ENCODE data around the gene S1PR2. TPM values are rescaled to one million over a fixed set of nuclear protein-coding genes. Genes with fewer than 3 reads are reported as not detected.

Gene S1PR2
- total and polyA plus RNA-seq, 5 donors from 2014 or later: 2.9 to 20.9 (median 3.5) TPM

DNA sequence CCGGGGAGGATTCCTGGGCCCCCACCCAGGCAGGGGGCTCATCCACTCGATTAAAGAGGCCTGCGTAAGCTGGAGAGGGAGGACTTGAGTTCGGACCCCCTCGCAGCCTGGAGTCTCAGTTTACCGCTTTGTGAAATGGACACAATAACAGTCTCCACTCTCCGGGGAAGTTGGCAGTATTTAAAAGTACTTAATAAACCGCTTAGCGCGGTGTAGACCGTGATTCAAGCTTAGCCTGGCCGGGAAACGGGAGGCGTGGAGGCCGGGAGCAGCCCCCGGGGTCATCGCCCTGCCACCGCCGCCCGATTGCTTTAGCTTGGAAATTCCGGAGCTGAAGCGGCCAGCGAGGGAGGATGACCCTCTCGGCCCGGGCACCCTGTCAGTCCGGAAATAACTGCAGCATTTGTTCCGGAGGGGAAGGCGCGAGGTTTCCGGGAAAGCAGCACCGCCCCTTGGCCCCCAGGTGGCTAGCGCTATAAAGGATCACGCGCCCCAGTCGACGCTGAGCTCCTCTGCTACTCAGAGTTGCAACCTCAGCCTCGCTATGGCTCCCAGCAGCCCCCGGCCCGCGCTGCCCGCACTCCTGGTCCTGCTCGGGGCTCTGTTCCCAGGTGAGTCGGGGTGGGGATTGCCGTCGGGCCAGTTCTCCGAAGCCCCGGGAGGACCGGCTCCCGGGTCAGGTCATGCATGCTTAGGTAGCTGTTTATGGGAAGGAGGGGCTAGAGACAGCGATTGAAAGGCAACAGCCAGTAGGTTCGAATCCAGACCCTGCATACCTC, 39.7 kb upstream of the S1PR2 start, which contains the start of gene ICAM1:
TSS of gene ICAM1 (plus strand) at position 505 of the 779 bp plus-strand sequence. CDS start at position 545, 40 bp downstream.
- Mint-ChIP-seq H3K27me3 (peaks cover 6% of the 10 kb centered on the region), H3K36me3 (peaks cover 4% of the 10 kb centered on the region), H3K4me1 (peaks cover 7 to 47% (median 24%) of the 10 kb centered on the region in 4 donors), H3K27ac (peak within 1 kb of the TSS; percentile 82 to 92 (median 90)), H3K4me3 (peak within 1 kb of the TSS; percentile 88 to 96 (median 92)), H3K9me3 (no peaks in the 10 kb centered on the region)
- H3K27ac ChIP-seq (ENCODE audit: insufficient read depth, low read length, poor library complexity, severe bottlenecking): peak within 1 kb of the TSS; percentile 92
- DNase-seq (peak; percentile 61 to 88 (median 67)), ATAC-seq (ENCODE audit: low read depth in 2 of 2) (peak; percentile 63 to 64)
- peak within 1 kb of the TSS; percentile 72 for H3K4me3 ChIP-seq (ENCODE audit: low read depth, low read length)
- H3K36me3 ChIP-seq (ENCODE audit: control insufficient read depth, insufficient read depth, low read length): peaks cover 2% of the 10 kb centered on the region
- H3K27me3 ChIP-seq (ENCODE audit: control insufficient read depth, insufficient read depth, low read length): no peaks in the 10 kb centered on the region
- H3K9me3 ChIP-seq (ENCODE audit: control insufficient read depth in 2 of 2, low read length in 2 of 2): no peaks in the 10 kb centered on the region
- H3K4me1 ChIP-seq (ENCODE audit: control insufficient read depth, insufficient read depth, low read length, poor library complexity, severe bottlenecking): peaks cover 29% of the 10 kb centered on the region

DNA sequence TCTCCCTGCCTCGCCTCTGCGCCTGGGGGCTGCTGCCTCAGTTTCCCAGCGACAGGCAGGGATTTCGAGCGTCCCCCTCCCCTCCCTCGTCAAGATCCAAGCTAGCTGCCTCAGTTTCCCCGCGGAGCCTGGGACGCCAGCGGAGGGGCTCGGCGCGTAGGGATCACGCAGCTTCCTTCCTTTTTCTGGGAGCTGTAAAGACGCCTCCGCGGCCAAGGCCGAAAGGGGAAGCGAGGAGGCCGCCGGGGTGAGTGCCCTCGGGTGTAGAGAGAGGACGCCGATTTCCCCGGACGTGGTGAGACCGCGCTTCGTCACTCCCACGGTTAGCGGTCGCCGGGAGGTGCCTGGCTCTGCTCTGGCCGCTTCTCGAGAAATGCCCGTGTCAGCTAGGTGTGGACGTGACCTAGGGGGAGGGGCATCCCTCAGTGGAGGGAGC, 39.1 kb upstream of the S1PR2 start:
- peak overlapping the region; percentile 92 for H3K27ac ChIP-seq (ENCODE audit: insufficient read depth, low read length, poor library complexity, severe bottlenecking)
- Mint-ChIP-seq H3K27ac (peak overlapping the region; percentile 82 to 92 (median 90)), H3K9me3 (no peaks in the 10 kb centered on the region)

DNA sequence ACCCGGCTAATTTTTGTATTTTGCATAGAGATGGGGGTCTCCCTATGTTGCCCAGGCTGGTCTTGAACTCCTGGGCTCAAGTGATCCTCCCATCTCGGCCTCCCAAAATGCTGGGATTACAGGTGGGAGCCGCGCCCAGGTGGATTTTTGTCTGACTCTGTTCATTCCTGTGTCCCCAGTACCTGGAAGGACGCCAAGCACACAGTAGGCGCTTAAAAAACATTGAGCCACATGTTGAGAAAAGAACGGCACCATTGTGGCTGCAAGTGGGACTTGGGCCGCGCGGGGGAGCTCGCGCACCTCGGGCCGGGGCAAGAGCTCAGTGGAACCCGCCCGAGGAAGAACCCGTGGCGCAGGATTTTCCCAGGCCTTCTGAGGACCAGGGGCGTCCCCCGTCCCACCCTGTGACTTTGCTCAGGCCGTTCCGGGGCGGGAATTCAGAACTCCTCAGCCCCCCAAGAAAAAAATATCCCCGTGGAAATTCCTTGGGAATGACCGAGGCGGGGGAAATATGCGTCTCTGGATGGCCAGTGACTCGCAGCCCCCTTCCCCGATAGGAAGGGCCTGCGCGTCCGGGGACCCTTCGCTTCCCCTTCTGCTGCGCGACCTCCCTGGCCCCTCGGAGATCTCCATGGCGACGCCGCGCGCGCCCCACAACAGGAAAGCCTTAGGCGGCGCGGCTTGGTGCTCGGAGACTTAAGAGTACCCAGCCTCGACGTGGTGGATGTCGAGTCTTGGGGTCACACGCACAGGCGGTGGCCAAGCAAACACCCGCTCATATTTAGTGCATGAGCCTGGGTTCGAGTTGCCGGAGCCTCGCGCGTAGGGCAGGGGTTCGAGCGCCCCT, 38.4 kb upstream of the S1PR2 start:
- Histone ChIP-seq H3K4me3 (ENCODE audit: low read depth, low read length) (peak overlapping the region; percentile 26), H3K4me1 (ENCODE audit: control insufficient read depth, insufficient read depth, low read length, poor library complexity, severe bottlenecking) (peaks cover 29% of the 10 kb centered on the region), H3K27me3 (ENCODE audit: control insufficient read depth, insufficient read depth, low read length) (no peaks in the 10 kb centered on the region), H3K9me3 (ENCODE audit: control insufficient read depth in 2 of 2, low read length in 2 of 2) (no peaks in the 10 kb centered on the region), H3K36me3 (ENCODE audit: control insufficient read depth, insufficient read depth, low read length) (no peaks in the 10 kb centered on the region), H3K27ac (ENCODE audit: insufficient read depth, low read length, poor library complexity, severe bottlenecking) (peak overlapping the region; percentile 92)
- DNase-seq: peak; percentile 75 to 86 (median 85)
- Mint-ChIP-seq H3K4me1 (peaks cover 6 to 41% (median 21%) of the 10 kb centered on the region in 4 donors), H3K36me3 (peaks cover under 1% of the 10 kb centered on the region), H3K27ac (peak overlapping the region; percentile 60 to 92 (median 90)), H3K9me3 (no peaks in the 10 kb centered on the region), H3K4me3 (peak overlapping the region; percentile 88 to 96 (median 92)), H3K27me3 (peaks cover 6% of the 10 kb centered on the region)
- ATAC-seq (ENCODE audit: low read depth in 2 of 2): peak; percentile 55 to 62

More for the DNA sequence above, 39.1 kb upstream of the S1PR2 start:
- DNase-seq: peak; percentile 49 to 77 (median 62)
- Mint-ChIP-seq H3K27me3 (peaks cover 6% of the 10 kb centered on the region), H3K4me3 (peak overlapping the region; percentile 88 to 96 (median 92)), H3K4me1 (peaks cover 7 to 47% (median 24%) of the 10 kb centered on the region in 4 donors), H3K36me3 (peaks cover 4% of the 10 kb centered on the region)
- Histone ChIP-seq H3K36me3 (ENCODE audit: control insufficient read depth, insufficient read depth, low read length) (peaks cover 2% of the 10 kb centered on the region), H3K4me1 (ENCODE audit: control insufficient read depth, insufficient read depth, low read length, poor library complexity, severe bottlenecking) (peaks cover 29% of the 10 kb centered on the region), H3K4me3 (ENCODE audit: low read depth, low read length) (peak overlapping the region; percentile 72), H3K27me3 (ENCODE audit: control insufficient read depth, insufficient read depth, low read length) (no peaks in the 10 kb centered on the region), H3K9me3 (ENCODE audit: control insufficient read depth in 2 of 2, low read length in 2 of 2) (no peaks in the 10 kb centered on the region)
- ATAC-seq (ENCODE audit: low read depth in 2 of 2): peak; percentile 41 to 54

DNA sequence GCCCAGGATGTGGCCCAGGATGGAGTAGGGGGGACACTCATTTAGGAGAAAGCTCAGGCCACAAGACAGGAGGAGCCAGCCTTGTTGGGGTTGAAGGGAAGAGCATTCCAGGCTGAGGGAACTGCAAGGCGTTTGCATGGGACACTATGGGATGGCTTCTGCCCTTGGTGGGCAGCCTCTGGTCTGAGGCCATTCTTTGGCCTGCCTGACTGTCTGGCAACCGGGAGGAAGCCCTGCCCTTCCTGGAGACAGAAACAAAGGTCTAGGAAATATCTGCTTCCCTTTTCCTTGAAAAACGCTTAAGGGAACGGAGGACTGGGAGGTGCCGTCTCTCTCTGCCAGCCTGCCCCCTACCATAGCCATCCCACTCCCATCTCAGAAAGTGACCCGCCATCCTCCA, 36.9 kb upstream of the S1PR2 start:
- H3K27me3 Mint-ChIP-seq: peaks cover 6% of the 10 kb centered on the region
- no peak for ATAC-seq (ENCODE audit: low read depth in 2 of 2)

DNA sequence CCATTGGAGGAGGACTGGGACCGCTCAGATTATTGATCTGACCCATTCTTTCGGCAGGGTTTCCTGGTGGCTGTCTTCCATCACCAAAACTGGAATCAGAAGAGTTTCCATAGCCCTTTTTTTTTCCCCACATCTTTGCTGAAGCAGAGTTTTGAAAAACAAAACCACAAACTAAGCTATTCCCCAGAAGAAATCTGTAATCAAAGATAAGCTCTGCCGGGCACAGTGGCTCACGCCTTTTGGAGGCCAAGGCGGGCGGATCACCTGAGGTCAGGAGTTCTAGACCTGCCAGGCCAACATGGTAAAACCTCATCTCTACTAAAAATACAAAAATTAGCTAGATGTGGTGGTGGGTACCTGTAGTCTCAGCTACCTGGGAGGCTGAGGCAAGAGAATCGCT, 35.6 kb upstream of the S1PR2 start:
- H3K9me3 ChIP-seq (ENCODE audit: control insufficient read depth in 2 of 2, low read length in 2 of 2): no peaks in the 10 kb centered on the region
- H3K27me3 ChIP-seq (ENCODE audit: control insufficient read depth, insufficient read depth, low read length): no peaks in the 10 kb centered on the region
- DNase-seq (no peak), ATAC-seq (ENCODE audit: low read depth in 2 of 2) (no peak)
- H3K4me1 Mint-ChIP-seq: peaks cover 0 to 26% (median 11%) of the 10 kb centered on the region in 4 donors
- H3K36me3 ChIP-seq (ENCODE audit: control insufficient read depth, insufficient read depth, low read length): no peaks in the 10 kb centered on the region
- H3K4me3 Mint-ChIP-seq: peak overlapping the region in 1 of 4 donors; percentile 60
- H3K36me3 Mint-ChIP-seq: no peaks in the 10 kb centered on the region
- H3K27ac Mint-ChIP-seq: no peak overlapping the region
- no peaks in the 10 kb centered on the region for H3K9me3 Mint-ChIP-seq
- H3K4me1 ChIP-seq (ENCODE audit: control insufficient read depth, insufficient read depth, low read length, poor library complexity, severe bottlenecking): peaks cover 23% of the 10 kb centered on the region
- peaks cover 6% of the 10 kb centered on the region for H3K27me3 Mint-ChIP-seq
- H3K4me3 ChIP-seq (ENCODE audit: low read depth, low read length): no peak overlapping the region
- H3K27ac ChIP-seq (ENCODE audit: insufficient read depth, low read length, poor library complexity, severe bottlenecking): no peak overlapping the region

More for the DNA sequence above, 36.9 kb upstream of the S1PR2 start:
- H3K4me3 Mint-ChIP-seq: peak overlapping the region in 1 of 4 donors; percentile 94
- no peaks in the 10 kb centered on the region for H3K36me3 ChIP-seq (ENCODE audit: control insufficient read depth, insufficient read depth, low read length)
- H3K36me3 Mint-ChIP-seq: no peaks in the 10 kb centered on the region
- no peak overlapping the region for H3K27ac Mint-ChIP-seq
- no peaks in the 10 kb centered on the region for H3K9me3 Mint-ChIP-seq
- no peak overlapping the region for H3K27ac ChIP-seq (ENCODE audit: insufficient read depth, low read length, poor library complexity, severe bottlenecking)
- no peaks in the 10 kb centered on the region for H3K9me3 ChIP-seq (ENCODE audit: control insufficient read depth in 2 of 2, low read length in 2 of 2)
- H3K4me3 ChIP-seq (ENCODE audit: low read depth, low read length): no peak overlapping the region
- no peaks in the 10 kb centered on the region for H3K27me3 ChIP-seq (ENCODE audit: control insufficient read depth, insufficient read depth, low read length)
- peaks cover 0 to 33% (median 18%) of the 10 kb centered on the region in 4 donors for H3K4me1 Mint-ChIP-seq
- peaks cover 29% of the 10 kb centered on the region for H3K4me1 ChIP-seq (ENCODE audit: control insufficient read depth, insufficient read depth, low read length, poor library complexity, severe bottlenecking)
- DNase-seq: no peak

GRCh38 chr19:10262771-10263170, 31.6 kb upstream of the S1PR2 start:
- no peak overlapping the region for H3K27ac ChIP-seq (ENCODE audit: insufficient read depth, low read length, poor library complexity, severe bottlenecking)
- Mint-ChIP-seq H3K9me3 (no peaks in the 10 kb centered on the region), H3K27ac (no peak overlapping the region), H3K36me3 (peaks cover 9% of the 10 kb centered on the region), H3K27me3 (no peaks in the 10 kb centered on the region), H3K4me1 (peaks cover 2 to 21% (median 12%) of the 10 kb centered on the region in 4 donors), H3K4me3 (no peak overlapping the region)
- no peak overlapping the region for H3K4me3 ChIP-seq (ENCODE audit: low read depth, low read length)
- peaks cover 24% of the 10 kb centered on the region for H3K4me1 ChIP-seq (ENCODE audit: control insufficient read depth, insufficient read depth, low read length, poor library complexity, severe bottlenecking)
- H3K36me3 ChIP-seq (ENCODE audit: control insufficient read depth, insufficient read depth, low read length): peaks cover 7% of the 10 kb centered on the region
- no peak for ATAC-seq (ENCODE audit: low read depth in 2 of 2)
- DNase-seq: no peak
- no peaks in the 10 kb centered on the region for H3K9me3 ChIP-seq (ENCODE audit: control insufficient read depth in 2 of 2, low read length in 2 of 2)
- no peaks in the 10 kb centered on the region for H3K27me3 ChIP-seq (ENCODE audit: control insufficient read depth, insufficient read depth, low read length)

GRCh38 chr19:10260141-10260584, 29.0 kb upstream of the S1PR2 start:
- H3K36me3 Mint-ChIP-seq: peaks cover 25% of the 10 kb centered on the region
- no peaks in the 10 kb centered on the region for H3K27me3 Mint-ChIP-seq

More at GRCh38 chr19:10260141-10260584, 29.0 kb upstream of the S1PR2 start:
- peak overlapping the region; percentile 83 to 93 (median 88) for H3K27ac Mint-ChIP-seq
- ATAC-seq (ENCODE audit: low read depth in 2 of 2) (peak; percentile 62 to 67), DNase-seq (peak; percentile 18 to 82 (median 22))
- H3K4me3 ChIP-seq (ENCODE audit: low read depth, low read length): peak overlapping the region; percentile 43
- H3K4me1 Mint-ChIP-seq: peaks cover 2 to 32% (median 14%) of the 10 kb centered on the region in 4 donors
- peaks cover 26% of the 10 kb centered on the region for H3K36me3 ChIP-seq (ENCODE audit: control insufficient read depth, insufficient read depth, low read length)
- no peaks in the 10 kb centered on the region for H3K27me3 ChIP-seq (ENCODE audit: control insufficient read depth, insufficient read depth, low read length)
- H3K4me3 Mint-ChIP-seq: peak overlapping the region; percentile 82 to 94 (median 82)
- H3K27ac ChIP-seq (ENCODE audit: insufficient read depth, low read length, poor library complexity, severe bottlenecking): peak overlapping the region; percentile 76
- H3K4me1 ChIP-seq (ENCODE audit: control insufficient read depth, insufficient read depth, low read length, poor library complexity, severe bottlenecking): peaks cover 24% of the 10 kb centered on the region
- H3K9me3 ChIP-seq (ENCODE audit: control insufficient read depth in 2 of 2, low read length in 2 of 2): no peaks in the 10 kb centered on the region
- peaks cover 0 to 1% (median 0%) of the 10 kb centered on the region in 7 donors for H3K9me3 Mint-ChIP-seq

All from CD4-positive, CD25-positive, alpha-beta regulatory T cell (primary cell).